ENCODE measurements around the gene ARHGAP5. TPM values are rescaled to one million over a fixed set of nuclear protein-coding genes. Genes with fewer than 3 reads are reported as not detected.

ARHGAP5 gene
- total RNA-seq, 6 donors from 2014 or later: 31.4 to 150 (median 78.3) TPM

GRCh38 chr14:32083789-32084188 is 6.7 kb downstream of the ARHGAP5 start:
- no peak for TF ChIP-seq POLR2AphosphoS5 (IDR thresholded peaks at IDR 0.05)
- TF ChIP-seq CTCF (IDR thresholded peaks at IDR 0.05): no peak
- TF ChIP-seq POLR2A (IDR thresholded peaks at IDR 0.05): no peak
- no peak for TF ChIP-seq EP300 (IDR thresholded peaks at IDR 0.05)
- no peaks in the 10 kb centered on the region for H3K27me3 ChIP-seq
- DNase-seq: no peak

GRCh38 chr14:32085182-32085844 is 8.2 kb downstream of the ARHGAP5 start:
- Histone ChIP-seq H3K4me1 (peaks cover 15 to 31% (median 24%) of the 10 kb centered on the region in 4 donors), H3K9me3 (no peaks in the 10 kb centered on the region), H3K4me3 (no peak overlapping the region), H3K27ac (no peak overlapping the region), H3K27me3 (no peaks in the 10 kb centered on the region), H3K36me3 (no peaks in the 10 kb centered on the region)
- ATAC-seq (ENCODE audit: low FRiP score in 2 of 2) (no peak), DNase-seq (no peak)
- 89 to 97% methylated on average over 3 of the region's 3 CpGs for WGBS, 2 donors
- TF ChIP-seq CTCF (IDR thresholded peaks at IDR 0.05): no peak

More at GRCh38 chr14:32083789-32084188, 6.7 kb downstream of the ARHGAP5 start:
- no peaks in the 10 kb centered on the region for H3K9me3 ChIP-seq
- ATAC-seq (ENCODE audit: low FRiP score in 2 of 2): no peak
- H3K4me1 ChIP-seq: peaks cover 20 to 39% (median 31%) of the 10 kb centered on the region in 4 donors
- no peak overlapping the region for H3K27ac ChIP-seq
- H3K4me3 ChIP-seq: no peak overlapping the region
- no peaks in the 10 kb centered on the region for H3K36me3 ChIP-seq

GRCh38 chr14:32085845-32086383 is 8.8 kb downstream of the ARHGAP5 start:
- Histone ChIP-seq H3K9me3 (no peaks in the 10 kb centered on the region), H3K4me3 (no peak overlapping the region), H3K4me1 (peaks cover 12 to 31% (median 24%) of the 10 kb centered on the region in 4 donors), H3K27ac (no peak overlapping the region), H3K36me3 (peaks cover 0 to 5% (median 1%) of the 10 kb centered on the region in 4 donors), H3K27me3 (no peaks in the 10 kb centered on the region)
- WGBS, 2 donors: 61 to 64% methylated on average over 2 of the region's 2 CpGs
- TF ChIP-seq CTCF (IDR thresholded peaks at IDR 0.05): no peak
- no peak for TF ChIP-seq EP300 (IDR thresholded peaks at IDR 0.05)
- DNase-seq (no peak), ATAC-seq (ENCODE audit: low FRiP score in 2 of 2) (no peak)

GRCh38 chr14:32087173-32087861 is 10.2 kb downstream of the ARHGAP5 start:
- H3K9me3 ChIP-seq: no peaks in the 10 kb centered on the region
- H3K4me3 ChIP-seq: no peak overlapping the region
- WGBS, 2 donors: 74% methylated on average over 3 of the region's 3 CpGs
- TF ChIP-seq POLR2AphosphoS5 (IDR thresholded peaks at IDR 0.05) (no peak), POLR2A (IDR thresholded peaks at IDR 0.05) (no peak), EP300 (IDR thresholded peaks at IDR 0.05) (no peak), CTCF (IDR thresholded peaks at IDR 0.05) (no peak)
- peaks cover 12 to 30% (median 20%) of the 10 kb centered on the region in 4 donors for H3K4me1 ChIP-seq
- DNase-seq (no peak), ATAC-seq (ENCODE audit: low FRiP score in 2 of 2) (no peak)
- H3K36me3 ChIP-seq: peaks cover 2 to 18% (median 5%) of the 10 kb centered on the region in 4 donors
- H3K27ac ChIP-seq: no peak overlapping the region
- no peaks in the 10 kb centered on the region for H3K27me3 ChIP-seq
